ENCODE data around the gene KRT15.

KRT15 gene

GRCh38 chr17:41536741-41537613 is 18.3 kb upstream of the KRT15 start:
- no peaks in the 10 kb centered on the region for H3K9me3 Mint-ChIP-seq
- H3K4me3 Mint-ChIP-seq, result no peak overlapping the region
- H3K27ac Mint-ChIP-seq, result no peak overlapping the region
- ATAC-seq, result peak; percentile 18
- H3K36me3 Mint-ChIP-seq, result no peaks in the 10 kb centered on the region
- H3K4me1 Mint-ChIP-seq, result no peaks in the 10 kb centered on the region
- peaks cover 58% of the 10 kb centered on the region for H3K27me3 Mint-ChIP-seq

GRCh38 chr17:41535764-41536481 is 17.2 kb upstream of the KRT15 start:
- H3K9me3 Mint-ChIP-seq, result no peaks in the 10 kb centered on the region
- H3K27me3 Mint-ChIP-seq, result peaks cover 65% of the 10 kb centered on the region

GRCh38 chr17:41534899-41535546 is 16.3 kb upstream of the KRT15 start:
- H3K36me3 Mint-ChIP-seq, result no peaks in the 10 kb centered on the region
- H3K4me3 Mint-ChIP-seq, result no peak overlapping the region
- H3K4me1 Mint-ChIP-seq, result no peaks in the 10 kb centered on the region
- H3K27me3 Mint-ChIP-seq, result peaks cover 71% of the 10 kb centered on the region
- H3K27ac Mint-ChIP-seq, result no peak overlapping the region
- ATAC-seq, result no peak
- no peaks in the 10 kb centered on the region for H3K9me3 Mint-ChIP-seq

More at GRCh38 chr17:41535764-41536481, 17.2 kb upstream of the KRT15 start:
- Mint-ChIP-seq H3K36me3 (no peaks in the 10 kb centered on the region), H3K27ac (no peak overlapping the region), H3K4me3 (no peak overlapping the region), H3K4me1 (no peaks in the 10 kb centered on the region)
- peak; percentile 11 for ATAC-seq

GRCh38 chr17:41533613-41534012 is 14.9 kb upstream of the KRT15 start:
- Mint-ChIP-seq H3K36me3 (no peaks in the 10 kb centered on the region), H3K4me3 (no peak overlapping the region), H3K27ac (no peak overlapping the region), H3K27me3 (peaks cover 81% of the 10 kb centered on the region), H3K4me1 (peaks cover 1% of the 10 kb centered on the region), H3K9me3 (no peaks in the 10 kb centered on the region)
- no peak for ATAC-seq

- H3K27me3 Mint-ChIP-seq, result peaks cover 83% of the 10 kb centered on the region
- no peak overlapping the region for H3K27ac Mint-ChIP-seq
- no peaks in the 10 kb centered on the region for H3K36me3 Mint-ChIP-seq
- no peak overlapping the region for H3K4me3 Mint-ChIP-seq
- ATAC-seq, result no peak
- H3K9me3 Mint-ChIP-seq, result no peaks in the 10 kb centered on the region
- H3K4me1 Mint-ChIP-seq, result peaks cover 7% of the 10 kb centered on the region
Observed at GRCh38 chr17:41532947-41533570, 14.4 kb upstream of the KRT15 start.

- ATAC-seq, result no peak
- no peak overlapping the region for H3K27ac Mint-ChIP-seq
- peaks cover 15% of the 10 kb centered on the region for H3K4me1 Mint-ChIP-seq
- H3K27me3 Mint-ChIP-seq, result peaks cover 84% of the 10 kb centered on the region
- no peak overlapping the region for H3K4me3 Mint-ChIP-seq
- no peaks in the 10 kb centered on the region for H3K36me3 Mint-ChIP-seq
- H3K9me3 Mint-ChIP-seq, result no peaks in the 10 kb centered on the region
Observed at GRCh38 chr17:41531993-41532392, 13.3 kb upstream of the KRT15 start.

- Mint-ChIP-seq H3K27me3 (peaks cover 79% of the 10 kb centered on the region), H3K9me3 (no peaks in the 10 kb centered on the region), H3K27ac (no peak overlapping the region), H3K4me1 (peaks cover 15% of the 10 kb centered on the region), H3K36me3 (no peaks in the 10 kb centered on the region), H3K4me3 (no peak overlapping the region)
- no peak for ATAC-seq
Observed at GRCh38 chr17:41530062-41531048, 11.7 kb upstream of the KRT15 start.

GRCh38 chr17:41529491-41529915 is 10.8 kb upstream of the KRT15 start:
- no peak overlapping the region for H3K27ac Mint-ChIP-seq
- H3K9me3 Mint-ChIP-seq, result no peaks in the 10 kb centered on the region
- no peak overlapping the region for H3K4me3 Mint-ChIP-seq
- peaks cover 15% of the 10 kb centered on the region for H3K4me1 Mint-ChIP-seq
- no peak for ATAC-seq
- no peaks in the 10 kb centered on the region for H3K36me3 Mint-ChIP-seq
- peaks cover 77% of the 10 kb centered on the region for H3K27me3 Mint-ChIP-seq

GRCh38 chr17:41528959-41529353 is 10.3 kb upstream of the KRT15 start:
- H3K4me3 Mint-ChIP-seq, result no peak overlapping the region
- ATAC-seq, result no peak
- H3K9me3 Mint-ChIP-seq, result no peaks in the 10 kb centered on the region
- H3K4me1 Mint-ChIP-seq, result peaks cover 15% of the 10 kb centered on the region
- peaks cover 80% of the 10 kb centered on the region for H3K27me3 Mint-ChIP-seq
- H3K36me3 Mint-ChIP-seq, result no peaks in the 10 kb centered on the region
- H3K27ac Mint-ChIP-seq, result no peak overlapping the region

- H3K27ac Mint-ChIP-seq, result no peak overlapping the region
- H3K36me3 Mint-ChIP-seq, result no peaks in the 10 kb centered on the region
- peak overlapping the region; percentile 5 for H3K4me3 Mint-ChIP-seq
- H3K4me1 Mint-ChIP-seq, result peaks cover 15% of the 10 kb centered on the region
- H3K27me3 Mint-ChIP-seq, result peaks cover 70% of the 10 kb centered on the region
- H3K9me3 Mint-ChIP-seq, result no peaks in the 10 kb centered on the region
- ATAC-seq, result no peak
Observed at GRCh38 chr17:41527063-41528023, 8.7 kb upstream of the KRT15 start.

- H3K9me3 Mint-ChIP-seq, result no peaks in the 10 kb centered on the region
- H3K4me1 Mint-ChIP-seq, result peaks cover 15% of the 10 kb centered on the region
- H3K27ac Mint-ChIP-seq, result no peak overlapping the region
- no peak for ATAC-seq
- H3K36me3 Mint-ChIP-seq, result no peaks in the 10 kb centered on the region
- H3K4me3 Mint-ChIP-seq, result no peak overlapping the region
- H3K27me3 Mint-ChIP-seq, result peaks cover 67% of the 10 kb centered on the region
Observed at GRCh38 chr17:41524261-41524660, 5.6 kb upstream of the KRT15 start.

GRCh38 chr17:41523787-41524186 is 5.1 kb upstream of the KRT15 start:
- H3K27me3 Mint-ChIP-seq, result peaks cover 67% of the 10 kb centered on the region
- H3K4me3 Mint-ChIP-seq, result no peak overlapping the region
- no peaks in the 10 kb centered on the region for H3K36me3 Mint-ChIP-seq
- no peaks in the 10 kb centered on the region for H3K9me3 Mint-ChIP-seq
- ATAC-seq, result no peak
- H3K27ac Mint-ChIP-seq, result no peak overlapping the region
- H3K4me1 Mint-ChIP-seq, result peaks cover 15% of the 10 kb centered on the region

- no peaks in the 10 kb centered on the region for H3K9me3 Mint-ChIP-seq
- no peak overlapping the region for H3K4me3 Mint-ChIP-seq
- no peak for ATAC-seq
- H3K36me3 Mint-ChIP-seq, result no peaks in the 10 kb centered on the region
- peaks cover 9% of the 10 kb centered on the region for H3K4me1 Mint-ChIP-seq
- H3K27ac Mint-ChIP-seq, result no peak overlapping the region
- H3K27me3 Mint-ChIP-seq, result peaks cover 67% of the 10 kb centered on the region
Observed at GRCh38 chr17:41523225-41523593, 4.5 kb upstream of the KRT15 start.
